OCI-LY1 (cell line): ENCODE results near the gene UBE4B.

Experiments used
- CTCF ChIP-seq: fragments of 200-600 bp; sonication (generic), shearing (Covaris generic); IDR thresholded peaks from 2 replicates; pipeline ENCODE4 v1.5.1; 2017; ENCODE audit warnings: mild to moderate bottlenecking, antibody characterized with exemption, low read length, moderate library complexity, mixed read lengths
- EZH2 ChIP-seq: fragments of 200-600 bp; sonication (generic), shearing (Covaris generic); IDR thresholded peaks from 2 replicates; pipeline ENCODE4 v1.8.0; 2017; ENCODE audit warnings: borderline replicate concordance, mixed run types, mild to moderate bottlenecking, antibody characterized with exemption, low read length, moderate library complexity, mixed read lengths

- TF ChIP-seq CTCF: no peak
- TF ChIP-seq EZH2: no peak
Measured at GRCh38 chr1:10052347-10052746, 19.6 kb downstream of the UBE4B start.
